Suprapubic skin (tissue), 4 donors: ENCODE measurements around the gene WRAP53. TPM values are rescaled to one million over a fixed set of nuclear protein-coding genes. Genes with fewer than 3 reads are reported as not detected.

ENCODE experiments used
- DNase-seq, 2 donors: peaks; one replicate each; pipeline ENCODE4 v3.0.0-alpha.2; 2019; ENCODE audit warnings: low spot score in 2 of 2
- H3K27ac ChIP-seq: fragments of 200-600 bp; sonication (generic); one replicate; pipeline ENCODE4 v1.5.1; 2019
- H3K27me3 ChIP-seq: fragments of 200-600 bp; sonication (generic); one replicate; pipeline ENCODE4 v1.5.1; 2019
- H3K36me3 ChIP-seq: fragments of 200-600 bp; sonication (generic); one replicate; pipeline ENCODE4 v1.5.1; 2019
- H3K4me1 ChIP-seq: fragments of 200-600 bp; sonication (generic); one replicate; pipeline ENCODE4 v1.5.1; 2019
- H3K4me3 ChIP-seq: fragments of 200-600 bp; sonication (generic); one replicate; pipeline ENCODE4 v1.5.1; 2019; ENCODE audit warnings: mild to moderate bottlenecking
- H3K9me3 ChIP-seq: fragments of 200-600 bp; sonication (generic); one replicate; pipeline ENCODE4 v1.5.1; 2019
- EP300 ChIP-seq: sonication (generic); formaldehyde crosslinking; IDR thresholded peaks from one replicate; pipeline ENCODE4 v1.6.1; 2017; ENCODE audit warnings: antibody characterized with exemption
- POLR2A ChIP-seq, 2 donors: fragments of 450-650 bp; IDR thresholded peaks; one replicate each; pipeline ENCODE4 v1.6.1; 2017; ENCODE audit warnings: antibody characterized with exemption in 2 of 2, mild to moderate bottlenecking in 2 of 2, moderate library complexity in 2 of 2
- POLR2AphosphoS5 ChIP-seq, 3 donors: sonication (generic); formaldehyde crosslinking; IDR thresholded peaks; one replicate each; pipeline ENCODE4 v1.6.1; 2017; ENCODE audit warnings: antibody characterized with exemption in 3 of 3
- WGBS: methylation state at CpG from one replicate; pipeline ENCODE4 v1.1.5; 2018; 5-methylcytosine and 5-hydroxymethylcytosine counted together
- total RNA-seq, 4 donors: library from RNA; depleted of rRNA; stranded (reverse); fragments of >200 nt; gene quantifications; one replicate each; pipeline ENCODE4 v1.1.0, GENCODE V29; 2016
- TF ChIP-seq, protein P1 (sequence below), 2 donors: fragments of 200-600 bp in 1 of 2; fragments of 450-650 bp in 1 of 2; sonication (generic) in 1 of 2; IDR thresholded peaks; one replicate each; pipeline ENCODE4 v1.5.1; 2016 to 2019; ENCODE audit warnings: antibody characterized with exemption in 2 of 2, mild to moderate bottlenecking in 1 of 2, moderate library complexity in 1 of 2

WRAP53 gene
- total RNA-seq, 4 donors from 2014 or later = 3.9 to 7.6 (median 5.5) TPM

DNA sequence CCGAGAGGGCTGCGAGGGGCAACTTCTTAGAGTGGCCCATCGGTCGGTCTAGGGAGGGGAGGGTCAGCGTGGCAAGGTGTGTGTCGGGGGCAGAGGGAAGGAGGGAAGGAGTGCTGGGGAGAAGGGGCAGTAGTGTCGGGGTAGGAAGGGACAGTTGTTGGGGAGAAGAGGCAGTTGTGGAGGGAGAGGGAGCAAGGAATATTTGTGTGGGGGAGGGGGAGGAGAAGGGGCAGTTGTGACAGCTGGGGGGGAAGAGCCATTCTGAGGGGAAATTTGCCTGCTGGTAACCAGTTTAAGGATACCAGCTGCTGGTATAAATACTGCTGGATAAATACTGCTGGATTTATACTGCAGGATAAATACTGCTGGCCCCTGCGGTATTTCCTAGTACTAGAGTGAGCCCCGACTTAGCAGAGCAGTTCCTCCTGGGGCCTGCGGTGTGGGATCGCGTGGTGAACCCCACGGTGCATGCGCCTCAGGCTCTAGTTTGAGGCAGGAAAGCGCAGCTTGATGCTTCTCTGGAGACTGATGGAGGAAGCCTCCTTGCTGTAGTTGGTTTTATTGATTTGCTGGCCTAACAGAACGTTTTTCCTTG lies 29.6 kb downstream of the WRAP53 start:
- Histone ChIP-seq H3K27ac (no peak overlapping the region), H3K9me3 (no peaks in the 10 kb centered on the region), H3K4me1 (peaks cover 24% of the 10 kb centered on the region), H3K27me3 (peaks cover 39% of the 10 kb centered on the region), H3K4me3 (peak overlapping the region; percentile 54), H3K36me3 (no peaks in the 10 kb centered on the region)
- WGBS = 9% methylated on average over 16 of the region's 16 CpGs
- TF ChIP-seq EP300 (no peak), POLR2AphosphoS5 (IDR thresholded peaks at IDR 0.05) (no peak), POLR2A (IDR thresholded peaks at IDR 0.05) (no peak)
- TF ChIP-seq, protein P1, sequence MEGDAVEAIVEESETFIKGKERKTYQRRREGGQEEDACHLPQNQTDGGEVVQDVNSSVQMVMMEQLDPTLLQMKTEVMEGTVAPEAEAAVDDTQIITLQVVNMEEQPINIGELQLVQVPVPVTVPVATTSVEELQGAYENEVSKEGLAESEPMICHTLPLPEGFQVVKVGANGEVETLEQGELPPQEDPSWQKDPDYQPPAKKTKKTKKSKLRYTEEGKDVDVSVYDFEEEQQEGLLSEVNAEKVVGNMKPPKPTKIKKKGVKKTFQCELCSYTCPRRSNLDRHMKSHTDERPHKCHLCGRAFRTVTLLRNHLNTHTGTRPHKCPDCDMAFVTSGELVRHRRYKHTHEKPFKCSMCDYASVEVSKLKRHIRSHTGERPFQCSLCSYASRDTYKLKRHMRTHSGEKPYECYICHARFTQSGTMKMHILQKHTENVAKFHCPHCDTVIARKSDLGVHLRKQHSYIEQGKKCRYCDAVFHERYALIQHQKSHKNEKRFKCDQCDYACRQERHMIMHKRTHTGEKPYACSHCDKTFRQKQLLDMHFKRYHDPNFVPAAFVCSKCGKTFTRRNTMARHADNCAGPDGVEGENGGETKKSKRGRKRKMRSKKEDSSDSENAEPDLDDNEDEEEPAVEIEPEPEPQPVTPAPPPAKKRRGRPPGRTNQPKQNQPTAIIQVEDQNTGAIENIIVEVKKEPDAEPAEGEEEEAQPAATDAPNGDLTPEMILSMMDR (IDR thresholded peaks at IDR 0.05) = no peak
- no peak for DNase-seq

DNA sequence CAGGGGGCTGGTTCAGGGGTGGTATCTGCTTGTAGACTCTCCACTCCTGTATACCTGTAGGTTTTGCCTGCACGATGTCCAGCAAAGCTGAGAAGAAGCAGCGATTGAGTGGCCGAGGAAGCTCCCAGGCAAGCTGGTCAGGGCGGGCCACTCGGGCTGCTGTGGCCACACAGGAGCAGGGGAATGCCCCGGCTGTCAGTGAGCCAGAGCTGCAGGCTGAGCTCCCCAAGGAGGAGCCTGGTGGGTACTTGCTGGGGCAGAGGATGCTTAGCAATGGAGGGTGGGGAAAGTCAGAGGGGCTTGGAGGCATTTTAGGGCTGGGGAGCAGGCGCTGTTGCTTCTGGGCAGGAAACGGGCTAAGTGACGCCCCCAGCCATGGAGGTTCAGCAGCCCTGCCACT lies 31.4 kb downstream of the WRAP53 start:
- Histone ChIP-seq H3K4me3 (no peak overlapping the region), H3K36me3 (no peaks in the 10 kb centered on the region), H3K9me3 (no peaks in the 10 kb centered on the region), H3K27ac (no peak overlapping the region), H3K4me1 (peaks cover 24% of the 10 kb centered on the region), H3K27me3 (peaks cover 31% of the 10 kb centered on the region)
- DNase-seq = no peak
- 70% methylated on average over 9 of the region's 9 CpGs for WGBS
- TF ChIP-seq POLR2AphosphoS5 (IDR thresholded peaks at IDR 0.05) (no peak), EP300 (no peak), POLR2A (IDR thresholded peaks at IDR 0.05) (no peak)
- TF ChIP-seq, protein P1 (IDR thresholded peaks at IDR 0.05) = no peak

DNA sequence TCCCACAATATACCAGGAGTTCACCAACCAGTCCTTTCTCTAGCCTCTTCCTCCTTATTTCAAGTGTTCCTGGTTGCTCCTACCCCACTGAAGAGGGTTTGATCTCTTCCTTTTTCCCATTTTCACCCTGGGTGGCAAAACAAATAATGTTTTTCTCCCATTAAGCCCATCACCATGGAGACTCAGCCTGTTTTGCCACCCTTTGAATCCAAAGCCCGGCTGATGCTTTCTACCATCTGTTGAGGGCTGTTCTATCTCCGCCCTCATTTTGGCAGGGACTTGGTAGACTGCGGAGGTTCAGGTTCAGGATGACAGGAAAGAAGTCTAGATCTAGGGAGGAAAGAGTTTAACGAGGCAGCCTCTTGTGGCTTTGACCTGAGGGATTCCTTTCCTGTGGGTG lies 31.8 kb downstream of the WRAP53 start:
- no peaks in the 10 kb centered on the region for H3K36me3 ChIP-seq
- H3K4me1 ChIP-seq = peaks cover 24% of the 10 kb centered on the region
- H3K4me3 ChIP-seq = no peak overlapping the region
- WGBS = 52% methylated on average over 4 of the region's 4 CpGs
- H3K9me3 ChIP-seq = no peaks in the 10 kb centered on the region
- peaks cover 30% of the 10 kb centered on the region for H3K27me3 ChIP-seq
- no peak for DNase-seq
- H3K27ac ChIP-seq = no peak overlapping the region
- TF ChIP-seq, protein P1 (IDR thresholded peaks at IDR 0.05) = no peak
- TF ChIP-seq POLR2A (IDR thresholded peaks at IDR 0.05) (no peak), POLR2AphosphoS5 (IDR thresholded peaks at IDR 0.05) (no peak), EP300 (no peak)

DNA sequence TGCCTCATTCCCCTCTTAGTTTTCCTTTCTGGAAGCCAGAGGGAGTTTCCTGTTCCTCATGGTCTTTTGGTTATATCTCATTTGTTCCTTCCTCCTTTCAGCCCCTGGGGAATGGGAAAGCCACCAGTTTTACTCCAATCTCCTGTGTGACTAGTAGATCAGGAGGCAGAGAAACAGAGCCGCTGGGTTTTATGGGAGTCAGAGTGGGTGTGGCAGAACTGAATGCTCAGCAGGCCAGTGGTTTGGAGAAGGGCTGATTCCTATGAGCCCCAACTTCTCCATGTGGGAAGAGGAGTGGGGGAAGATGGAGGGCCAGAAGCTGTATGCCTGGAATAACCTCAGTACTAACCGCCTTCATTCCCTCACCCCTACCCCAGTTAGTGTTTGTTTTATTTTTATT lies 33.3 kb downstream of the WRAP53 start:
- H3K27me3 ChIP-seq = peaks cover 16% of the 10 kb centered on the region
- H3K9me3 ChIP-seq = no peaks in the 10 kb centered on the region
- no peaks in the 10 kb centered on the region for H3K36me3 ChIP-seq
- no peak for DNase-seq
- peaks cover 17% of the 10 kb centered on the region for H3K4me1 ChIP-seq
- no peak overlapping the region for H3K27ac ChIP-seq
- WGBS = 64% methylated on average over 2 of the region's 2 CpGs
- TF ChIP-seq EP300 (no peak), POLR2AphosphoS5 (IDR thresholded peaks at IDR 0.05) (no peak), POLR2A (IDR thresholded peaks at IDR 0.05) (no peak)
- TF ChIP-seq, protein P1 (IDR thresholded peaks at IDR 0.05) = no peak
- no peak overlapping the region for H3K4me3 ChIP-seq

DNA sequence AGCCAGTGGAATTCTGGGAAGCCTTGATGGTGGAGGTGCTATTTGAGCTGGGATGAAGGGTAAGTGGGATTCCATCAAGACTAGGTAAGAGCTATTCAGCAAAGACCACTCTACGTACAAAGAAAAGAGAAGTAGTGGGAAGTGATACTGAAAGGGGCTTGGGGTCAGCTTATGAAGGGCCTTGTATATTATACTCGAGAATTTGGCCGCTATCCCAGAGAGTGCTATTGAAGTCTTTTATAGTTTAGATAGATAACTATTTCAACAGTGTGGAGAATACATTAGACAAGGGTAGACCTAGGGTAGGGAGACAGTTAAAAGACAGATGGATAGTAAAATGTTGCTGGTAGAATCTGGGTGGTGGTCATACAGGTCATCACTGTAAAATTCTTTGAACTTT lies 39.6 kb downstream of the WRAP53 start:
- 82% methylated on average over 3 of the region's 3 CpGs for WGBS
- no peaks in the 10 kb centered on the region for H3K4me1 ChIP-seq

DNA sequence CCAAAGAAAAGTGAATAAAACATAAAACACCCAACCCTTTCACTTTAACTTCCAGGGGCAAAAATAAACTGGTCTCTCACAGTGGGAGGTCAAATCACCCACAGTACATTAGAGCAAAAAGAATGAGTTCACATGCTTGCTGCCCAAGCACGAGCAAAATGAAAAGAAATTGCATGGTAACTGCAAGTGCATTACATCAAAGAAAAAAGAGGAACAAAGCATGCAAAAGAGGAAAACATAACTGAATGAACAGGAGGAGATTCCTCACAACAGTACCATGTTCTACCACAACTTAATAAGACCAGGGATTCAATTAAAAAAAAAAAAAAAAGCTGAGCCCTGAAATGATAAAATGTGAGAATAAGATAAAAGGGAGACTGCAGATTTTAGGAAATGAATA lies 41.5 kb downstream of the WRAP53 start:
- DNase-seq = no peak
- Histone ChIP-seq H3K4me1 (no peaks in the 10 kb centered on the region), H3K36me3 (no peaks in the 10 kb centered on the region), H3K9me3 (no peaks in the 10 kb centered on the region), H3K27ac (no peak overlapping the region), H3K27me3 (peaks cover 3% of the 10 kb centered on the region), H3K4me3 (no peak overlapping the region)
- WGBS = 57% methylated on average over 1 of the region's 1 CpG
- no peak for TF ChIP-seq POLR2AphosphoS5 (IDR thresholded peaks at IDR 0.05)
- no peak for TF ChIP-seq POLR2A (IDR thresholded peaks at IDR 0.05)
- TF ChIP-seq, protein P1 (IDR thresholded peaks at IDR 0.05) = no peak
- TF ChIP-seq EP300 = no peak

More for the DNA sequence above, 39.6 kb downstream of the WRAP53 start:
- Histone ChIP-seq H3K9me3 (no peaks in the 10 kb centered on the region), H3K4me3 (no peak overlapping the region), H3K27ac (no peak overlapping the region), H3K27me3 (peaks cover 9% of the 10 kb centered on the region), H3K36me3 (no peaks in the 10 kb centered on the region)
- TF ChIP-seq POLR2AphosphoS5 (IDR thresholded peaks at IDR 0.05) = no peak
- no peak for TF ChIP-seq POLR2A (IDR thresholded peaks at IDR 0.05)
- no peak for DNase-seq
